Placental pericyte (primary cell): ENCODE measurements around the gene CENPP. TPM values are rescaled to one million over a fixed set of nuclear protein-coding genes. Genes with fewer than 3 reads are reported as not detected.

Source experiments
- small RNA-seq: library from RNA; depleted of rRNA; stranded (forward); fragments of <200 nt; gene quantifications from one replicate; pipeline ENCODE3, GENCODE V24; 2012; ENCODE audit warnings: low replicate concordance
- total RNA-seq: library from RNA; depleted of rRNA; stranded (reverse); fragments of >200 nt; gene quantifications from 2 replicates; pipeline ENCODE4 v1.2.3, GENCODE V29; 2012

The CENPP gene
- 1.5 and 7.7 TPM in 2 replicates for total RNA-seq

DNA sequence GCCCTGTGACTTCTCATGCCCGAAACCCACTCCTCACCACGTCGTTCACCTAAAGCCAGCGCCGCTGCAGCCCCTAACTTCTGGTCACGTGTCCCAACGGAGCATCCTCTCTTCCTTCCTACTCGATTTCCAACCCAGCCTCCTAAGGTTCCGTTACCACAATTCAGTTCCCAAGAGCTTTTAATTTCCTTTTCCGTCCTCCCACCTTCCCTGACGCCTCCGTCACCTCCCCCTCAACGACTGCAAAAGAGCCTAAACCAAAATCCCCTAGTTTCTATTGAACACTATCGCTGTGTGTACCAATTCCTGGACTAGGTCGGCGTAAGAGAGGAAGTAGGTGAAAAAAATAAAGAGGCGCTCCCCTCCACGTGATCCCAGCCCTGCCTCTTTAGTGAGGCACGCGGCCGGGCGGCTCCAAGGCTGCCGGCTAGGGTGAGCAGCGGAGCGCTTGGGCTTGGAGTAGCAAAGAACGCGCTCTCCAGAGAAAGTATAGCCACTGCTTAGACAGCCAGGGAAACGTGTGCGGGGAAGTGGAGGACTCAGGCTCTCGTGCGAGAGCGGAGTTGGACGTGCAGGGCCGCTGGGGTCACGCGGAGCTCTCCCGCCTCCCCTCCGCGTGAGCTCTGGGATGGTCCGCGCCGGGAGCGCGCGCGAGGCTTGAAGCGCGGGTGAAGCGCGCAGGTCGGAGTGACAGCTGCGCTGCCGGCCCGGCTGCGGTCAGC, at the start of gene CENPP, which contains the start of gene NOL8:
TSS of gene CENPP (plus strand) at position 685 of the 722 bp plus-strand sequence.
TSS of gene NOL8 (minus strand) at position 82 of the 722 bp plus-strand sequence. CDS start 1,189 bp downstream, outside the sequence.

DNA sequence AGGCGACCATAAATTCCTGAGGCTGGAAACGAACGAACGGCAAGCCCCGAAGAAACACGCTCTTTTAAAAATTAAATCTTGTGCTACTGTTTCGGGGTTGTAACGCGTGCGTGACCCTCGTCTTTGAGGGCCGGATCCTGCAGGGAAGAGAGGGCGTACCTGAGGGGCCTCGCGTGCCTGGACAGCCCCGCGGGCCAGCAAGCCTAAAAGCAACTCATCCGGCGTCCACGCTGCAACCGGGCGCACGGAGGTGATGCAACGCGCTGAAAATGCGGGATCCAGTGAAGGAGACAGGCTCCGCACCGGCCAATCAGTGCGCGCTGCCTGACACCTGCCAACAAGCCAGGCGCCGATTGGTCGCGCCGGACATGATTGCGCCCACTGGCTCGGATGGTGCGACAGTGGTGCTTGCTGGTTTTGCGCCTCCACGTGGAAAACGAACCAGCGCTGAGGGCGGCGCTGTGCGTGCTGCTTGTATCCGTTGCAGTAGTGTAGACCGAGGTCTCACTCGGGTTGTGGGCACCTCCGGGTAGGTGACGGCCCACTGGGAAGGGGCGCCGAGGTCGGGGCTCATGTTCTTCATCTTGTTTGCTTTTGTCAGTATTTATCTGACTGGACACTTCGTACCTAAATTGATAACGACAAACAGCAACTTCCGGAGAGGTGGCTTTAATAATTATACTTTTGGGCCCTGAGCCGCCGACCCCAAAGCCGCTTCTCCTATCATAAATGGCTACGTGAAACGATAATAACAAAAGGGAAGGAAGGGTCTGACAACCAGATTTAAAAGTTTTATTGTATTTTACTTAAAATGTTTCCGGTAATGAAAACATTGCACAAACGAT, 32.1 kb upstream of the CENPP start, which contains the start of gene IARS1:
TSS of gene IARS1 (minus strand) at position 246 of the 845 bp plus-strand sequence. CDS start 4,278 bp downstream, outside the sequence.

GRCh38 chr9:92404042-92404836, 78.5 kb downstream of the CENPP start, which contains the start of gene OGN:
TSS of gene OGN (minus strand) at chr9:92404578. CDS start at chr9:92403407, 1,171 bp downstream.

GRCh38 chr9:92424340-92424739, 98.6 kb downstream of the CENPP start, which contains the start of gene OMD:
TSS of gene OMD (minus strand) at chr9:92424471. CDS start at chr9:92417558, 6,913 bp downstream.

DNA sequence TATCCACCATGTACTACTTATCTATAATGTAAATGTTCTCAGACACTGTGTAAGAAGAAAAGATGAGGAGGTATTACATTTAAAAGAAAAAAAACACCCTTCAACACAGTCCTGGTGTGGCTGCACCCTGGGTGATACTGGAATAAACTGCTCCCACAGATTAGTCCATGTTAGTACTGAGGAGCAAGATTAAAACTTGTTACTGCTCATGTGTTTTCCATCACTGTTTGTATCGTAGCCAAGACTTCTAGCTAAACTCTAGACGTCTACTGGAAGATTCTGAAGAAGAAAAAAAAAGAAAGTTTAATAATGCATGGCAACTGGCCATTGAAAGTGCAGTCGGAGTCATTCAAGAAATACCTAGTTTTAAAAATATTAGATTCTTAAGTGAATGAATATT, 156.6 kb downstream of the CENPP start, which contains the start of gene ASPN:
TSS of gene ASPN (minus strand) at position 178 of the 400 bp plus-strand sequence.

DNA sequence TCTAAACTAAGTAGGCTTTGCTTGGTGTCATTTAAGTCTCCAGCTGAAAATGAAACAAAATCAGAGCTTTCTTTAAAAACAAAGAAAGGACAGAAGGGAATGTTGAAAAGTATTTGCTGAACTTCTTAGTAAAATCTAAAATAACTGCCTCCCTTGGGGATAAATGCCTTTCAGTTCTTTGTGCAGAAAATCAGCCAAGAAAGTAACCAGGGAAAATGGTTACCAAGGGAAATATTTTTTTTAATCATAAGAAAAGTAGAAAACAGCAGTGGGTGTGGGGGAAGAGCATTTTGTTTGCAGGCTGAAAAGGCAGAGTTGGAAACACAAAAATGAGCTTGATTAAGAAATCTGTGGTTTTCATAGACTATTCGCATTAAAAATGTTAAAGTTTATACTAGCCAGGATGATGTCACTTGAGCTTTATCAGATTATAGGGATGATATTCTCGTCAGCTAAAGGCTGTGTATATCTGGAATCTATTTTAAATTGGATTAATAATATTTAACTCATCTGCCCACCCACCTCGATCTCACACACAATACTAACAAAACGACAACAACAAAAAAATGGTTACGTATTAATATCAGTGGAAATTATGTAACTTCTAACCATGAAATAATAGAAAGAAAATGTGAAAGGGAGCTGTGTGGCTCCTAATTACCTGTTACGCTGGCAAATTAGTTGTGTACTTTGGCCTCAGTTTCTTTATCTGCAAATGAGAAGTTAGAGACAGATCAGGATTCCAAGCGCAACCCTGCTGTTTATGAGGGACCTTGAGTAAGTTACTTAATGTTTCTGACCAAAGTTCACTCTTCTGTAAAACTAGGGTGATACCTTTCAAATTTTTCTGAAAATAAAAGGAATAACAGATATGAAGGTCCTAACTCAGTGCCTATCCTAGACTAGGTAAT, 210.4 kb downstream of the CENPP start, which contains the start of gene ECM2:
TSS of gene ECM2 (minus strand) at position 51 of the 911 bp plus-strand sequence. CDS start 13,124 bp downstream, outside the sequence.

Small RNA genes within 50 kb of the gene (small RNA-seq; reads per million reads assigned to genes)
- gene AL157827.1: not detected
- not detected for gene MIR3651
- not detected for gene MIR4670
- 5.1 reads per million, percentile 88 among the genes with 10 or more reads in this experiment for gene SNORA84

Other genes with a start within 250 kb of the CENPP start
- 105 and 122 TPM in 2 replicates for gene SPTLC1, start 210.5 kb upstream of the CENPP start, total RNA-seq
- 335 and 619 TPM in 2 replicates for gene IARS1, start 32.3 kb upstream of the CENPP start, total RNA-seq
- 26.9 and 27.3 TPM in 2 replicates for gene NOL8, start 603 bp upstream of the CENPP start, total RNA-seq
- gene OGN, start 78.6 kb downstream of the CENPP start, total RNA-seq: not detected in 2 replicates
- gene OMD, start 98.5 kb downstream of the CENPP start, total RNA-seq: not detected in 2 replicates
- gene ASPN, start 156.6 kb downstream of the CENPP start, total RNA-seq: 0.44 and 0.57 TPM in 2 replicates
- gene ECM2, start 210.0 kb downstream of the CENPP start, total RNA-seq: 0.29 and 1.5 TPM in 2 replicates